ENCODE data around the gene CYSRT1. TPM values are rescaled to one million over a fixed set of nuclear protein-coding genes. Genes with fewer than 3 reads are reported as not detected.
"Not testable (repeated sequence)": the region's sequence is repeated elsewhere in the genome, so short reads cannot be mapped to it uniquely, and the experiment has no call there.

Gene CYSRT1
- total RNA-seq, 1 donor from 2014 or later = 0.81 TPM

DNA sequence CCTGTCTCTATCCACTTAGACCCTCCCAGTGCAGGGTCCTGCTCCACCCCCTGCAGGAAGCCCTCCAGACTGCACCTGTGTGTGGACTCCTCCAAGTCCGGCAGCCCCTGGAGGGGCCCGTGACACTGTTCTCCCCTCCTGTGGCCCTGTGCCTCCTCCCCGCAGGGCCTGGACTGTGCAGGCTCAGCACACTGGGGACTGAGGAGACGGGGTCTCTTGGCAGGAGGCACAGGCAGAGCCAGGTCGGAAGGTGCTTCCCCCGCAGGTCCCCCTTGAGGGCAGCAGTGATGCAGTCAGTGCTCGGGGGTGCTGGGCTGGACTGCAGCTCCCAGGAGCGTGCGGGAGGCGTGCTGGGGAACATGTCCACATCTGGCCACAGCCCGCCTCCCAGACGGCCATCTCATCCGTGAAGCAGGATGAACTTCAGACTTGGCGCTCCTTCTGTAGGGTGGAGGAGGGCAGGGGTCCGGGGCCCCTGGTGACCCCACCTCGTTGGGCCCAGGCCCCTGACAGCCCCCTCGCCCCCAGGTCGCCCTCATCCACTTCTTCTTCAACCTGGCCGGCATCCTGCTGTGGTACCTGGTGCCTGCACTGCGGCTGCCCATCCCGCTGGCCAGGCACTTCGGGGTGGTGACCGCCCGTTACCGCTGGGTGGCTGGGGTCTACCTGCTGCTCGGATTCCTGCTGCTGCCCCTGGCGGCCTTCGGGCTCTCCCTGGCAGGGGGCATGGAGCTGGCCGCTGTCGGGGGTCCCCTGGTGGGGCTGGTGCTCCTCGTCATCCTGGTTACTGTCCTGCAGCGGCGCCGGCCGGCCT lies 10.7 kb downstream of the CYSRT1 start:
- DNase-seq (ENCODE audit: low spot score) (no peak), ATAC-seq (no peak)

DNA sequence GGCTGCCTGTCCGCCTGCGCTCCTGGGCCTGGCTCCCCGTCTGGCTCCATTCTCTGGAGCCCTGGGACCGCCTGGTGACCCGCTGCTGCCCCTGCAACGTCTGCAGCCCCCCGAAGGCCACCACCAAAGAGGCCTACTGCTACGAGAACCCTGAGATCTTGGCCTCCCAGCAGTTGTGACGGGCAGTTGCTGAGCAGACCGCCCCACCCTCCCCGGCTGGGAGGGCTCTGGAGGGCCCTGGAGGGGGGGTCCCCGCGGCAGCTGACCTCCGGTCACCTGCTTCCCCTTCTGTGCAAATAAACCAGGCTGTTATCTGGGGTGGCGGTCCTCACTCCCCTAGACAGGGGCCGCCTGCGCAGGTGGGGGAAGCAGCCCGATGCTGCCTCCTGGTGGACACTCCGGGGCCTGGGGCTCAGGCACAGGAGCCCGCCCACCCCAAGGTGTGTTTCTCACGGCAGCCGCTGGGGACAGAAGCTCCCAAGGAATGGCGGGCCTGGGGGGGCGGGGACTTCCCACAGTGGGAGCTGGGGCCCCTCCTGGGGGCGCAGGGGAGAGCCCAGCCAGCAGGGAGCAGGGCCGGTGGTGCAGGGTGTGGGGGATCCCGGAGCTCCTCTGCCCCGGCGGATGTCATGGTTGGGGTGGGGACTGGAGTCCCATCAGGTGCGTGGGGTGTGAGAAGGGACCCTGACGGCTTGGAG lies 11.4 kb downstream of the CYSRT1 start:
- ATAC-seq = peak; percentile 66
- peak; percentile 82 for DNase-seq (ENCODE audit: low spot score)

DNA sequence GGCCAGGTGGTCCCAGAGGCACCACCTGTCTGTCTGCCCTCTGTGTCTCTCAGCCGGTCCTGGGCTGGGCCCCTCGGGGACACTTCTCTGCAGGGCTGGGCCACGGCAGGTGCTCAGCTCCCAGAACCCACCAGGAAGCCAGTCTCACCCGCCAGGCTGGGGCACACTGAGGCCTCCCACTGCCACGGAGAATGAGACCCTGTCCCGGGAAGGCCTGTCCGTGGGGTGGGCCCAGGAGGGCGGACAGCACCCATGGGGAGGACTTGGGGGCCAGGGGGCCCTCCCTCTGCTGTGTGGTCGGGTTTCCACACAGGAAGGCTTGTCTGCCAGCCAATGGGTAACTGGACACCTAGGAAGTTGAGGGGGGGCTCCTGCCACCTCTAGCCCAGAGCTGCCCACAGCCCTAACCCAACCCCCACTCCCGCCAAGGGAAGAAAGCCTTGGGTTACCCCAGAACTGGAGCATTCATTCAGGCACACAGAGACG lies 12.0 kb downstream of the CYSRT1 start:
- ATAC-seq (no peak), DNase-seq (ENCODE audit: low spot score) (no peak)

DNA sequence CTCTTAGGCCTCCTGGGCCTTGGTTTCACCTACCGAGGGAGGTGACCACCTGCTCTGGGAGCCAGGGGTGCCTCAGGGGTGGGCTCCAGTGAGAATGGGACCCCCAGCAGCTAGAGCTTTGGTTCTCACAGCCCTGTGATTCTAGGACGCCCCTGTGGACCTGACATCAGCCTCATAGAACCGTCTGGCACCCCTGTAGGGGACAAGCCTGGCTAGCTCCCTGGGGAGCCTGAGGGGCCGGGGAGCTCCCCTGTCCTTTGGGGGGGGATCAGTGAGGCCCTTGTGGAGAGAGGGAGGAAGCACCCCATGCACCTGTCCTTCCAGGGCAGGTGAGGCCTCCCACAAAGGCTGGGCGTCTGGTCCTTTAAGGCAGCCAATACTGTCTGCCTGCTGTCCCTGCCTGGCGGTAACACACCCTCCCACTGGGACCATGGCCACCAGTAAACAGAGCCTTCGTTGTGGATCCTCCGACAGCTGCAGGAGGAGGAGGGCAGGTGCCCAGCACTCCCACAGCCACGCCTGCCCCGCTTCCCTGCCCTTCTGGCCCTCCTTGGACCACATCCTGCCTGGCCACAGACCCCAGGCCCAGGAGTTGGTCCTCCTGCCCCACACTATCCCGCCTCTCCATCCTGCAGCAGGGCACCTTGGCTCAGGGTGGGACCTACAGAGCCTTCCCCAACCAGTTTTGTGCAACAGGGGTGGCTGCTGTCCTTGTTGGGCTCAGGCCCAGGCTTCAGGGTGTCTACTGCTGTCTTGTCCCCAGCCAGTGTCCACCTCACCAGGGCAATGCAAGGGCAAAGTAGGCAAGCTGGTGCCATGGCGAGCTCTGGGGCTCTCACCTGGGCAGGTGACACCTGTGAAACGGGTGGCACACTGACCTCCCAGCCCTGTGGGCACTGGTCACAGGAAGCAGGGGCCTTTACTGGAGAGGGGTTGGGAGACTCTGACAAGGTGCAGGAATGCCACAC lies 13.1 kb downstream of the CYSRT1 start:
- ATAC-seq (no peak), DNase-seq (ENCODE audit: low spot score) (no peak)

- not testable (repeated sequence) for DNase-seq (ENCODE audit: low spot score); ATAC-seq
Measured at GRCh38 chr9:137239541-137240200, 14.7 kb downstream of the CYSRT1 start.

- peak; percentile 44 for ATAC-seq
Measured at GRCh38 chr9:137240318-137240840, 15.4 kb downstream of the CYSRT1 start.

DNA sequence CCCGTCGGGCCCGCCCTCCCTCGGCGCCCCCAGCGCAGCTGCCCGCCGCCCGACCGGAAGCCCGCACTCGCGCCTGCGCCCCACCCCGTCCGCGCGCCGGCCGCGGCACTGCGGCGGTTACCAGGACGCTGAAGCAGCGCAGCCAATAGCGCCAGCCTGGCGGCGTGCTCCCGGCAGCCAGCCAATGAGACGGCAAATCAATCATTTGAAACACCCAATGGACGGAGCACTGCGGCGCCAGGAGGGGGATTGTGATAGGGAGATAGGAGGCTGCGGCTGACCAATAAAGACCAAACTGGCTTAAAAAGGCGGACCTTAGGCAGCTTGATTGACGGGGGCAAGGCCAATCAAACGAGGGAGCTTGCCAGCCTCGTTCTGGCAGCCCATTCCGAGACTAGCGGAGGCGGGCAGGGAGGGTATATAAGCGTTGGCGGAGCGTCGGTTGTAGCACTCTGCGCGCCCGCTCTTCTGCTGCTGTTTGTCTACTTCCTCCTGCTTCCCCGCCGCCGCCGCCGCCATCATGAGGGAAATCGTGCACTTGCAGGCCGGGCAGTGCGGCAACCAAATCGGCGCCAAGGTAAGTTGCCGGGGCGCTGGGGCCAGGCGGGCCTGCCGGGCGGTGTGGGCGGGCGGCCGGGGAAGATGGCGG lies 16.0 kb downstream of the CYSRT1 start, which contains the start of gene TUBB4B:
Gene TUBB4B (plus strand): TSS at position 447 of the 649 bp plus-strand sequence. CDS start 74 bp downstream, at position 521.
- DNase-seq (ENCODE audit: low spot score) (peak; percentile 100), ATAC-seq (peak; percentile 81)

More at GRCh38 chr9:137240318-137240840, 15.4 kb downstream of the CYSRT1 start:
- peak; percentile 74 for DNase-seq (ENCODE audit: low spot score)

DNA sequence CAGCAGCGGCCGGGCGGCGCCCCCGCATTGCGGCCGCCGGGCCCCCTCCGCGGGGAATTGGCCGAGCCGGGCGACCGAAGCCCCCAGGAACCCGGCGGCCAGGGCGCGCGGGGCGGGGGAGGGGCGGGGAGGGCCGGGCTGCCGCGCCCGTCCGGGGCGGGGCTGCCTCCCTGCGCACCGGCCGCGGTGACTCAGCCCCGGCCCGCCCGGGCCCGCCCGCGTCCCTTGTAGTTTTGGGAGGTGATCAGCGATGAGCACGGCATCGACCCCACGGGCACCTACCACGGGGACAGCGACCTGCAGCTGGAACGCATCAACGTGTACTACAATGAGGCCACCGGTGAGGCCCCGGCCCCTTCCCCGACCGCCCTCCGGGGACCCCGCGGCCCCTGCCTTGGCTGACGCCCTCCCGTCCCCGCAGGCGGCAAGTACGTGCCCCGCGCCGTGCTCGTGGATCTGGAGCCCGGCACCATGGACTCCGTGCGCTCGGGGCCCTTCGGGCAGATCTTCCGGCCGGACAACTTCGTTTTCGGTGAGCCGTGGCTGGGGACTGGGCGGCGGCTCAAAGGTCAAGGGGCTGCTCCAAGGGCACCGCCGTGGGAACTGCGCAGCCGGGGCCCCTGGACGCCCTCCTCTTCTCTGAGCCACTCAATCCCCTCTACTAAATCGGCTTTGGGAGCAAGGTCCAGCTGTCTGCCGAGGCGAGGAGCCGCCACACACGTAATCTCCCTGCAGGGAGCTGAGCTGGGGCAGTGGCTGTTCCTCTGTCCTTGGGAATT lies 16.7 kb downstream of the CYSRT1 start:
- DNase-seq (ENCODE audit: low spot score) = peak; percentile 68
- peak; percentile 25 for ATAC-seq

DNA sequence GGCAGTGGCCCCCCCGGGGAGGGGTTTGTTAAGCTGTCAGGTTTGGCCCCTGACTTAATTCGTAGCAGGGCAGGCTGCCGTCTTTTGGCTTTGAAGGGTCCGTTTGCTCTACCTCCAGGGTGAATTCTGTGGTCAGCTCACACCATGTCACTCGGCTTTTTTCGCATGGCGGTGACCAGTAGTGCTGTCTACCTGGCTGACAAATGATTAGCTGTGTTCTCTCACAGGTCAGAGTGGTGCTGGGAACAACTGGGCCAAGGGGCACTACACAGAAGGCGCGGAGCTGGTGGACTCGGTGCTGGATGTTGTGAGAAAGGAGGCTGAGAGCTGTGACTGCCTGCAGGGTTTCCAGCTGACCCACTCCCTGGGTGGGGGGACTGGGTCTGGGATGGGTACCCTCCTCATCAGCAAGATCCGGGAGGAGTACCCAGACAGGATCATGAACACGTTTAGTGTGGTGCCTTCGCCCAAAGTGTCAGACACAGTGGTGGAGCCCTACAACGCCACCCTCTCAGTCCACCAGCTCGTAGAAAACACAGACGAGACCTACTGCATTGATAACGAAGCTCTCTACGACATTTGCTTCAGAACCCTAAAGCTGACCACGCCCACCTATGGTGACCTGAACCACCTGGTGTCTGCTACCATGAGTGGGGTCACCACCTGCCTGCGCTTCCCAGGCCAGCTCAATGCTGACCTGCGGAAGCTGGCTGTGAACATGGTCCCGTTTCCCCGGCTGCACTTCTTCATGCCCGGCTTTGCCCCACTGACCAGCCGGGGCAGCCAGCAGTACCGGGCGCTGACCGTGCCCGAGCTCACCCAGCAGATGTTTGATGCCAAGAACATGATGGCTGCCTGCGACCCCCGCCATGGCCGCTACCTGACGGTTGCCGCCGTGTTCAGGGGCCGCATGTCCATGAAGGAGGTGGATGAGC lies 17.6 kb downstream of the CYSRT1 start:
- ATAC-seq (no peak), DNase-seq (ENCODE audit: low spot score) (no peak)

DNA sequence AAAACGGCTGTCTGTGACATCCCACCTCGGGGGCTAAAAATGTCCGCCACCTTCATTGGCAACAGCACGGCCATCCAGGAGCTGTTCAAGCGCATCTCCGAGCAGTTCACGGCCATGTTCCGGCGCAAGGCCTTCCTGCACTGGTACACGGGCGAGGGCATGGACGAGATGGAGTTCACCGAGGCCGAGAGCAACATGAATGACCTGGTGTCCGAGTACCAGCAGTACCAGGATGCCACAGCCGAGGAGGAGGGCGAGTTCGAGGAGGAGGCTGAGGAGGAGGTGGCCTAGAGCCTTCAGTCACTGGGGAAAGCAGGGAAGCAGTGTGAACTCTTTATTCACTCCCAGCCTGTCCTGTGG lies 18.3 kb downstream of the CYSRT1 start:
- not testable (repeated sequence) for ATAC-seq; DNase-seq (ENCODE audit: low spot score)

DNA sequence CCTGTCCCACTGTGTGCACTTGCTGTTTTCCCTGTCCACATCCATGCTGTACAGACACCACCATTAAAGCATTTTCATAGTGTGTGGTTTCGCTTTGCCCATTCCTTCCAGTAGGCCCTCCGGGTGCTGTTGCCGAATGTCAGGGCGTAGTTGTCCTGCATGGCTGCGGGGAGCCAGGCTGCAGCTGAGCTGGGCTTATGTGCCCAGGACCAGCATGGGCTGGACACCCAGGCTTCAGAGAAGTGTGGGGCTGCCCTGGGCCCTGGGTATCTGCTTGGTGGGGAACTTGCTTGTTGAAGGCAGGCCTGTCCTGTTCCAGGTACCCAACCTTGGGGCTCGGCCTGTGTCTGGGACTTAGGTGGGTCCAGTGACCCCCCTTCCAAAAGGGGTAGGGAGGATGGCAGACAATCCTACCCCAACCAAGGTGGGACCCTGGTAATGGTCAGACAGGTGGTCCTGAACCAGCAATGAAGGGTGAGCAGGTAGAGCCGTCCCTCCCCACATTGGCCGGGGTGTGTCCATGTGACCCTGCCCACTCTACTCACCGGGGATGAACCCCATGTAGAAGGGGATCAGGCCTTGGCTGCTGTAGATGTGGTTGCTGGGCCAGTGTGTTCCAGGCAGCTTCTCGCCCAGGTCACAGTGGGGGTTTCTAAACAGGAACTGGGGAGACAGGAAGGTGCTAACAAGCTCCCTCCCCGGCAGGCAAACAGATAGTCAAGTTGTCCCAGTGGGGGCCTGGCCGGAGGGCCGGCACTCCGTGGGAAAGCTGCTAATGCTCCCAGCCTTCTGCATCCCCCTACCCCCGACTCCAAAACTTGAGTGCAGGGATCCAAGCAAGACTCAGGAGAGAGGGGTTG lies 18.9 kb downstream of the CYSRT1 start:
- ATAC-seq (no peak), DNase-seq (ENCODE audit: low spot score) (no peak)

DNA sequence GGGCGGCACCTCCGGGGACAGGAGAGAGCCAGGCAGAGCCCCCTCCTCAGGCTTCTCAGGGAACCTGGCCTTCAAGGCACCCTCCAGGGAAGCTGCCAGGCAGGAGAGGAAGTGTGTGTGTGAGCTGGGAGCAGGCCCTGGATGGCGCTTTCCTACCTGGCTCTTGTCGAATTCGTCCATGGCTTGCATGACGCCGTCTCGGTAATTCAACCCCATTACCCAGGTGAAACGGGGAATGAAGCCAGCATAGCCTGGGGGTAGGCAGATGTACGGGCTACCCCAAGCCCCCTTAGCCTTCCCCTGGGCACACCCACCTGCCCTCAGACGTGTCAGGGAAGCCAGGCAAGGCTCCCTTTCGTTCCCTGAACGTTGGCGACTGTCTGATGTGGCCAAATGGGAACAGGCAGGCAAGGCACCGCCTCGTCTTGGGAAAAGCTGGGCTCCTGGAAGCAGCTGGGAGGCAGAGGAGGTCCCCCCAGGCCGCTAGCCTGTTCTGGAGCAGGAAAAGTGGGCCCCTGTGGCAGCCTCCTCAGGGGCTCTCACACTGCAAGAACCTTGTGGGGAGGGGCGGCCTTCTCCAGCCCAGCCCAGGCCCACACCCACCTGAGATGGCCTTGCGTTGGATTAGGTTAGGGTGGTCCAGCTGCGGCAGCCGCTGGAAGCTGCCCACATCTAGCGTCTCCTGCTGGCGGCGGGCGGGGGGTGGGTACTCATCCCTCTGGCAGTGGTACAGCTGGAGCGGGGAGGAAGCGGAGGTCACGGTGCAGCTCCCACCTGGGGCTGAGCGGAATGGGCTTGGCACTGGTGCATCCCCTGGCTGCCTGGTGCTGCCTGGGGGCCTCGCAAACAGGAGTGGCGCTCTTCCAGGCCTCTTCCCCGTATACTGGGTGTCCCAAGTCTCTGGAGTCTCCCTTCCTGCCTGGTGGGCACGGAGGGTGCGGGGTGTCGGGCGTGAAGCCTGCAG lies 19.8 kb downstream of the CYSRT1 start:
- DNase-seq (ENCODE audit: low spot score) = no peak

DNA sequence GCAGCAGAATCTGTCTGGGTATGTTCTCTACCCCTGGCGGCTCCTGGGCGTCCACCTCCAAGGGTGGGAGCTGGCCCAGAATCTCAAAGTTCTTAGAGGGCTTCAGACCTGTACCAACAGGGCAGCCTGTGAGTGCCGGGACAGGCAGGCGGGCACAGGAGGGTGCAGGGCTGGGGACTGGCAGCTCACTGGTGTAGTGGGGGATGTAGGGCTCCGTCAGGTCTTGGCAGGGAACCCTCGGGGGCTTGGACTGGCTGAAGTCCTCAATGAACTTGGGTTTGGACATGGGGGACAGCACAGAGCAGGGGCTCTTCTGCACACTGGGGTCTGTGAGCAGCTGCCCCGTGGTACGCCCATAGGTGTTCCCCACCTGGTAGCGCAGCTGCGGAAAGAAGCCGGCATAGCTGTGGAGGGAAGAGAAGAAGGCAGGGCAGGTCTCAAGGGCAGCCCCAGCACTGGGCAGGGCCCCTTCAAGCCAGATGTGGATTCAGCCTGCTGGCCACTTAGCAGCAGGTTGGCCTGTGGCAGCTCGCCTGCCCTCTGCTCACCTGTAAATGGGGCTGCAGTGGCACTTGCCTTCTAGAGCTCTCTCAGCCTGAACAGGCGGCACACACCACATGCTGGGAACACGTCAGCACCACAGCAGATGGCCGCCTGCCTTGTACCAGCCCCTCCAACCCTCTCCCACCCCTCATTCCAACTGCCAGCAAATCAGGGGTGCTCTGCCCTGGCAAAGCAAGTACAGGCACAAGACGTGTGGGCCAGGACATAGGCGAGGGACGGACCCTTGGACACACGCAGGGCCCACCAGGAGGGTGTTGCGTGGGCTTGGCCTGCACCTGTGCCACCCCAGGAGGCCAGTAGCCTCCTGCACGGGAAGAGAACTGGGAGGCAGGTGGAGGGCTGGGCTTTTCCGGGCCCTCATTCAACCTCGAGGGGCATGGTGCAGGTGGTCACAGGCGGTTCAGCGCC lies 20.8 kb downstream of the CYSRT1 start:
- ATAC-seq (no peak), DNase-seq (ENCODE audit: low spot score) (no peak)

More for the DNA sequence above, 19.8 kb downstream of the CYSRT1 start:
- ATAC-seq = no peak

Measured in left lobe of liver (tissue), 2 donors.